Activated CD8-positive, alpha-beta memory T cell treated with anti-CD3 and anti-CD28 coated beads for 1 hour (primary cell): Measurements from ENCODE around the gene KIF6.
"Not testable (repeated sequence)": the region's sequence is repeated elsewhere in the genome, so short reads cannot be mapped to it uniquely, and the experiment has no call there.

ENCODE experiments used
- DNase-seq, 2 donors: peaks; one replicate each; pipeline ENCODE4 v3.0.0-alpha.2; 2020; ENCODE audit warnings: low read depth in 1 of 2; ENCODE audit errors: extremely low read depth in 1 of 2

Gene KIF6

DNA sequence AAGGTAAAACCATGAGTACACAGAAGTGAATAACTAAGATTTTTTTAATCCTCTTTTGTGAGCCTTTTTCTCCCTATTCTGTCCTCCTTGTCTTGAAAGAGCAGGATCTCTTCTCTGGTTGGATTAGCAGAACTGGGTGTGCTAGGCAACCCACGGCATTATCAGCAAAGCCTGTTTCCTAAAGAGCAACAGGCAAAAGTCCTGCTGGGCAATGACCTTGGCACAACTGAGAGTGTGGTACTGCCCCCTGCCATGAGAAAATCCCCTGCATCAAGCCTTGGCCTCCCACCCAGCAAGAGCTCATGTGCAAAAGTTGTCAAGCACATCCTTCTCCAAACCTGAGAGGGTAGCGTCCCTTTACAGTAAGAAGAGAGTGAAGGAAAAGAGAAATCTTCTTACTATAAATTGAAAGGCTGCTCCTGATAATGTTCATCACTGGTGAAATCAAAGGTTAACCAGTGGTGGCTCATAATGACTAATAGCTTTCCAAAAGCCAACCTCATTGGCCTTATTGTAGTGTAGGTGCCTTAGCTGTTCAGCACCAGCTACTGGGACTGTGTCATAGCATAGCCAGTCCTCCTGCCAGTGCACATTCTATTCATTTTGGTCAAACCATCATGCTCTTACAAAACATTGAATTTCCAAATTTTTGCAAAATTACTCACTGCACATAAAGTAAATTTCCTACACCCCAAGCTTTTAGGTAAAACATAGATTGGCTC lies 17.1 kb downstream of the KIF6 start:
- no peak for DNase-seq

DNA sequence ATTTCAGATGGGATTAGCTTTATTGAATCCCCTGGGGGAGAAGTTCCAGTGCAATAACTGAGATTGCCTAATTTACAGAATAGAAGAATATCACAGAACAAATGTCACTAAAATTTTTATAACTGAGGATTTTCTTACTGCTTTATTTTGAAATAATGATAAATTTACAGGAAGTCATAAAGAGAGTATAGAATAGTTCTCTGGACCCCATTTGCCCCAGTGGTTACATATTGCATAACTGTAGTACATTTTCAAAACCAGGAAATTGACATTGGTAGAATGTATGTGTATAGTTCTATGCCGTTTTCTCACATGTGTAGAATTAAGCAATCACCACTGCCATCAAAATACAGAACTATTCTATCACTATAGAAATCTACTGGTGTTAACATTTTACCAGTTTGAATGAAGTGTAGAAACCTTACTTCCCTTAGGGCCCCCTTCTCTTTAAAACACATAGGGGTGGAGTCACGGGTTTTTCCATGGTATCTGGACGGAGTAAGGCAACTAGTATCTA lies 18.3 kb downstream of the KIF6 start:
- no peak for DNase-seq

DNA sequence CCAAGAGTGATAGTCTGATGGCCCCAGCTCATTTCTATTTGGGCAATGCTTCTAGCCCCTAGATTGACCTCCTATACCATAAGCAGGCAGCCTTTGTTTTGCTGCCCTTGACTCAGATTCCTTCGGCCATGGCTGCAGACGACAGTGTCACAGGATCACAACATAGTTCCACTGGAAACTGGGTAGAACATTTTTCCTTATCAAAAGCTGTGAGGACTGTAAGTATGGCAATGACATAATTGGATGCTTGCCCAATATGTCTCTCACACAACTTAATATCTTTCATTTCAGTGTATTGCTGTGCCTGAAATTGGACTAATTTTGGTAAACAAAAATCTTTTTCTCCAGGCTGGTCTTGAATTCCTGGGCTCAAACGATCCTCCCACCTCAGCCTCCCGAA lies 22.9 kb downstream of the KIF6 start:
- no peak for DNase-seq

DNA sequence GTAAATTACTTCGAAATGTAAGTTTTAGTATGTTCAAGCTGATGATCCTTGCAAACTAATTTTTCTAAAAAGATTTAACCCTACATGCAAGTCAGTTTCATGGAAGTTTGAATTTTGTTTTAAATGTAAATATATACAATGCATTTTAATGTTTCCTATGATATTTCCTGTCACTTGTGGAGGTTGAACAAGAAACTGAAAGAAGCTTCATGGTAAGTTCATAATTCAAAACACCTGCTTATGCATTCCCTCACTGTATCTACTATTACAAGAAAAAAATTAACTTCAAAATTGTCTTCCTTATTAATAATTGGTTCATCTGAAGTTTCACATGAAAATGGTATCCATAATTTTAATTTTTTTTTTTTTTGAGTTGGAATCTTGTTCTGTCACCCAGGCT lies 24.8 kb downstream of the KIF6 start:
- no peak for DNase-seq

DNA sequence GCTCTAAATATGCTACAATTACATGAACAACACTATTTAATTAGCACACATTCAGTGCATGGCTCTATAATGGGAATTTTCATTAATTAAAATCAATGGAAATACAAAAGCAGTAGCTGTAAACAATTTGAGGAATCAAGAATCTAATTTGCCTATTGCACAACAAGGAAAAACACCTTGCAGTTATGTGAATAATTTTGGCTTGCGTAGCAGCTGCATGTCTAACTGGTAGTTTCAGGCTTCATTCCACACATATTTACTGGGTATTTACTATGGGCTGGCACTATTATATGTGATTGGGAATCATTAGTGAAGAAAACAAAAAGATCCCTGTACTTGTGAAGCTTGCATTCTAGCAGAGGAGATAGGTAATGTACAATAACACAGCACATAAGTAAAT lies 26.4 kb downstream of the KIF6 start:
- DNase-seq = no peak

DNA sequence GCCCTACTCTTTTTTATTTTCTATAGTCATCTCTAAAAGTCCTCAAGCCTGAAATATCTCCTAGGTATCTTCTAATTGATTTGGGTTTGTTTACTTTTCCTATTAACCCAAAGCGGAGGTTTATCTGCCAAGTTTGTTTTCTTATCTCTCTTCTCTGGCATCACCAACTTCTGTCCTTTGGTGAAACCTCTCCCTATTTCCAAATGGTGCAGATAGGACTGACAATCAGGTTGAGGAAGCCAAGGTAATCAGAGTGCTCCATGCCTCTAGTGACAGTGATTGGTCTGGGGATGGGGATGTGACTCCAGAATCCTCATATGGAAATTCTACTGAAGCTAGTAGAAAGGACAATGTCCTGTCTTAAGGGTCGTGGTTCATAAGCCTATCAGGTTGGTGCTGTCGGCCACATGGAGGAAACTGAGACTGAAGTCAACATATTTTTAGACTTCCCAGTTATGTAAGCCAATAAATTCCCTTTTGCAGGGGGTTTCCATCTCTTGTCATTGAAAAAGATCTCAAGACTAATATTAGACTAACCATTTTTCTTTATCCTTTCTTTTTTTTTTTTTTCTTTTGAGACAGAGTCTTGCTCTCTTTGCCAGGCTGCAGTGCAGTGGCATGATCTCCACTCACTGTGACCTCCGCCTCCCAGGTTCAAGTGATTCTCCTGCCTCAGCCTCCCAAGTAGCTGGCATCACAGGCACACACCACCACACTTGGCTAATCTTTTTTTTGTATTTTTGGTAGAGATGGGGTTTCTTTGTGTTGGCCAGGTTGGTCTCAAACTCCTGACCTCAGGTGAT lies 28.0 kb downstream of the KIF6 start:
- no peak for DNase-seq

DNA sequence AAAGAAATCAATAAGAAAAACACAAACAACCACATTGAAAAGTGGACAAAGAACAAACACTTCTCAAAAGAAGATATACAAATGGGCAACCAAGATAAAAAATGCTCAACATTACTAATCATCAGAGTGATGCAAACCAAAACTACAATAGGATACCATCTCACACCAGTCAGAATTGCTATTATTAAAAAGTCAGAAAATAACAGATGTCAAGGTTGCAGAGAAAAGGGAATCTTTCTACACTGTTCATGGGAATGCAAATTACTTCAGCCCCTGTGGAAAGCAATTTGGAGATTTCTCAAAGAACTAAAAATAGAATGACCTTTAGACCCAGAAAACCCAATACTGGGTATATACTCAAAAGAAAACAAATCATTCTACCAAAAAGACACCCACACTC lies 29.8 kb downstream of the KIF6 start:
- no peak for DNase-seq

DNA sequence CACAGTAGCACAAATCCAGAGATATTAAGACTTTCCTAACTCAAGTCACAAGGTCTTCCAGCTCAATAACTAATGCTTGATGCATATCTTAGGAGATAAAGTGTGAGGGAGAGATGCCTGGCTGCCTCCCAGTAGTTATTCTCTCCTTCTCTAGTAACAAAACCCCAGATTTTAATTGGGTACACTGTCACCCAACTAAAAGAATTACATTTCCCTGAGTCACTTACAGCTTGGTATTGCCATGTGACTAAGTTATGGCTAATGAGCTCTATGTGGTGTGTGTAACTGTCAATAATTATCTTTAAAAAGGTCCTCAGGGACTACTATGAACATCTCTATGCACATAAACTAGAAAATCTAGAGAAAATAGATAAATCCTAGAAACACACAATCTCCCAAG lies 32.0 kb downstream of the KIF6 start:
- no peak for DNase-seq

DNA sequence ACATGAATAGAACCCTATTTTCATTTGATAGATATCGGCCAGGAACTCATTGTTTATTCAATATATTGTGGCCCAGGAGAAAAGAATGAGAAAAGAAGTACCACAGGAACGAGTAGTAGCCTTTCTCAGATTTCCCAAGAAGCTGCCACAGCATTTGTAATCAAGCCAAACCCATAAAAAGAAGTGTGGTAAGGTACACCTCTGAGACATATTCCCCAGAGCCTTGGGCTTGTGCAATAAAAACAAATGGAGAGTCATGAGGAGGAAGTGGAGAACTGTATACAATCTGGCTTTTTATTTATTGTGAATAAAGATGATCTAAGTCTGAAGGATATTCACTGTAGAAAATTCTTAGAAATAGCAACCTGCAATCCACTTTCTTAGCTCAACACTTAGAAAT lies 36.7 kb downstream of the KIF6 start:
- no peak for DNase-seq

DNA sequence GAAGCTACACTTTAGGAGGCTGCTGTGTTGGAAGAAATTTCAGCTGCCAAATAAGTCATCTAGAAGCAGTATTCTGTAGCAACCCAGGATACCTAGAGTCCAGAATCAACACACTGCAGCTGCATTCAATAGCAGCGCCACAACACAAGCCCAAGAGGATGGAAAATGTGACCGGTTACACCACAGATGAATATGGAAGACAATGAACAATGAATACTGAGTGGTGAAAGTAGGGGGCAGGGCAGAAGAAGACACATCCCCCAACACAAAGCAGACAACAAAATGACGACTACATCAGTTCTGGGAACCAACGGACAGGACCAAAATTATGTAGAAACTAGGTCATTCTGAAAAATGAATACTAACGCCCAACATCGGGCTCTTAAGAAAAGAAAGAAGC lies 38.2 kb downstream of the KIF6 start:
- no peak for DNase-seq

DNA sequence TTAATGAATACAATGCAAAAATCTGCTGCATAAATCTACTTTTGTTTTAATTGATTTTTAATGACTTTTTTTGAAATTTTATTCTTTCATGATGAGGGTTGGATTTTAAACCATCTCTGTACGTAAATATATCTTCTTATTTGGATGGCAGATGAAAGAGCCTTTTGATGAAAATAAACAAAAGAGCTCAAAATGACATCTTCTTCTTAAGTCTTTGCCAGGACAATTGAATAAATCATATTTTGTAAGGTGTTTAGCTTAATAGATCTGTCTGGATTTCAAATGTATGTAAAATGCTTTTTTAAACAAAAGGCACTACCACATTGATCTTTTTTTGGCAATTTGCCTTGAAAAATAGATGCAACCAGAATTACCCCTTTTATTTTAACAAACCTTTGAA lies 39.3 kb downstream of the KIF6 start:
- no peak for DNase-seq

DNA sequence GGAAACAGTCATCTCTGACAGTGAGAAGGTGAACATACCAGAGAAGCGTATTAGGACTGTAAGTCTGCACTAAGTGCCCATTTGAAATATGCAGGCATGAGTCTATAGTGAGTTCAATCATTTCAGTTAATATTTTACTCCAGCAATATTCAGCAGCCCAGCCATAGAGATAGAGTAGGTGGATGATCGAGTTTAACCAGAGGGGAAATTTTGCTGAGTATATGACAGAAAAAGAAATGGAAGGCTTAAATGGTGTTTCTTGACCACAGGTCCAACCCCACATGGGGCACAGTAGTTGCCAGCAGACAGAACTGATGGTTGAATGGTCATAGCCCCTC lies 39.8 kb downstream of the KIF6 start:
- no peak for DNase-seq

DNA sequence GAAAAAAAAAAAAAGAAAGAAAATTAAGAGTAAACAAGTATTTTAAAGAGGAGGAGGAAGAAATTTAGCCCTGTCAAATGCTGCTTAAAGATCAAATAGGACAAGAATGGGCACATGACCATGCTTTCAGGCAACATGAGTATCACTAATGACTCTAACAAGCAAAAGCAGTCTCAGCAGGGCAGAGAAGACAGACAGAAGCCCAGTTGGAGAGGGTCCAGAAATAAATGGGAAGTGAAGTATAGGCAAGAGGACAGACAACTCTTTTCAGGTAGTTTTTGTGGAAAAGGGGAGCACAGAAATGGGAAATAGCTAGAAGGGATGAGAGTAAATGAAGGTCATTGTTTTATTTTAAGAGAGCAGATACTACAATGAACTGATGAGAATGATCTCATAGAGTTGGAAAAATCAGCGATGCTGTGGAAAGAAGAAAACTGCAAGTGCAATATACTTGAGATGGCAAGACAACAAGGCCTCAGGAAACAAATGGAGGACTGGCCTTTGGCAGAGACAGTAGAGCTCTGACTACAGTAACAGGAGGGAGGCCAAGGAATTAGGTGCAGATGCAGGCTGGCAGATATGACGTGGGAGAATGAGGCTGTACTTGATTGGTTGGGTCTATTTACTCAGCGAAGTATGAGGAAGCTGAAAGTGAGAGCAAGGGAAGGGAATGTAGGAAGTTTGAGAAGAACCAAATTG lies 40.3 kb downstream of the KIF6 start:
- DNase-seq = no peak

DNA sequence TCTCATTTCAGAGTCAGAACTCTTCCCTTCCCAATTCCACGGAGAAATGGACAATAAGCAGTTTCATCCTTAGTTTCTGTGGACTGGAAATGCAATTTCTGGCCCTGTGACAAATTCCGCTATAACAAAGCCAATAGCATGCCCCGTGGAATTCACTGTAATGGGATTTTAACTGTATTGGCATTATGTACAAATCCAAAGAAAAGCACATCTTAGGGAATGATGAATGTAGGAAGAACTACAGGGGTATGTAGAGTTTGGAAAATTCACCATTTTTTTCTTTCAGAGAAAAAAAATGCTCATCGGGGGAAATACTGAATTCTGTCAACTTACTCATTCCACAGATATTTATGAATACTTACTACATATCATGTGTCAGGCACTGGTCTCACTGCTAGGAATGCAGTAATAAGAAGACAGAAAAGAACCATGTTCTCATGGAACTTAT lies 43.5 kb downstream of the KIF6 start:
- DNase-seq = no peak

DNA sequence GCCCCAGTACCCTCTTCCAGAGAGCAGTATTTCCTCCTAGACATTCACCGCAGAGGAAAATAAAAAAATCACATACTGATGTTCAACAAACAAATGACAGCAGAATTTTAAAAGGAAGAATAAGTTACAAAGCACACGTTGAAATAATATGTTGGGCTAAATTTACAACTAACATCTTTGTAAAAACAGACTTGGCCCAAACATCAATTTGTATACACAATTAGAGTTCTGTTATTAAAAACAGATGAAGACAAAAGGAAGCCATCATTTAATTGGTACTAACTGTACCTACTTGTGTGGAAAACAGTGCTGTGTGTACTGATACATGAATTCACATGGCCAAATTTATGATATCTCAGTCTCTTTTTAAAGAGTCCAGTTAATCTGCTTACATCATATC lies 46.3 kb downstream of the KIF6 start:
- DNase-seq = no peak

DNA sequence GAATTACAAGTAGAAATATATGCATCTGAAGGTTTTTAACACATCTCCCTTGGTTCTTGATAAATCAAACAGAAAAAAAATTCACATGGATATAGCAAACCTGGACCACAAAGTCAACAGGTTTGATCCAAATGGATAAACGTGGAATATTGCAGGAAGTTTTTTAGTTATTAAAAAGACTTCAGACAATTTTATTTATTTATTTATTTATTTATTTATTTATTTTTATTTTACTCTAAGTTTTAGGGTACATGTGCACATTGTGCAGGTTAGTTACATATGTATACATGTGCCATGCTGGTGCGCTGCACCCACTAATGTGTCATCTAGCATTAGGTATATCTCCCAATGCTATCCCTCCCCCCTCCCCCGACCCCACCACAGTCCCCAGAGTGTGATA lies 47.9 kb downstream of the KIF6 start:
- DNase-seq = not testable (repeated sequence)

DNA sequence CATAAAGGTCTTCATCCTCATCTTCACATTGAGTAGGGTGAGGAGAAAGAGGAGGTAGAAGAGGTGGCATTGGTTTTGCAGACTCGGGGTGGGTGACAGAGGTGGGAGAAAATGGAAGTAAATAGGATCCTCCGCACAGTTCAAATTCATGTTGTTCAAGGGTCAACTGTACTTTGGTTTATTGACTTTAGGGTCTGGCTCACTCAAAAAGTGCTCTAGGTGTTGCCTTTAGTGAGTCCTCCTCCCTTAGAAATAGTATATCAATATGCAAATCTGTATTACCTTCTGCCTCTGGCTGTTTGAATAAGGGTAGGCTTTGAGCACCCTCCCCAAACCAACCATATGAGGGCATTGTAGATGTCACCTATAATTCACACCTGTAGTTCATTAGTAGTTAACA lies 54.7 kb downstream of the KIF6 start:
- no peak for DNase-seq

DNA sequence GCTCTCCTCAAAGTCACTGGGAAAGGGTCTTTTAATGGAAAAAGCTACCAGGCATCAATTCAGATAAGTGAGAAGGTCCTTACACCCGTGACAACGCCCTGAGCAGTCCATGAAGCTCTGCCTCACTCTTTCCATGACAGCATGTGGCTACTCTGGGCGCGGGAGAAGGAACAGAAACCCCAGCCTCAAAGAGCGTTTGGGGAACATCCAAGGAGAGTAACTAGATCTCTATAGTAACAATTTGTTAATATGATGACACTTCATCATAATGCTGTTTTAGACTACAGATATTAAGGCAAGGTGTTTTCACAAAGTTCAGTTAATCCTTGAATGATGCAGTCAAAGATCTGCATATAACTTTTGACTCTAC lies 55.2 kb downstream of the KIF6 start:
- no peak for DNase-seq

DNA sequence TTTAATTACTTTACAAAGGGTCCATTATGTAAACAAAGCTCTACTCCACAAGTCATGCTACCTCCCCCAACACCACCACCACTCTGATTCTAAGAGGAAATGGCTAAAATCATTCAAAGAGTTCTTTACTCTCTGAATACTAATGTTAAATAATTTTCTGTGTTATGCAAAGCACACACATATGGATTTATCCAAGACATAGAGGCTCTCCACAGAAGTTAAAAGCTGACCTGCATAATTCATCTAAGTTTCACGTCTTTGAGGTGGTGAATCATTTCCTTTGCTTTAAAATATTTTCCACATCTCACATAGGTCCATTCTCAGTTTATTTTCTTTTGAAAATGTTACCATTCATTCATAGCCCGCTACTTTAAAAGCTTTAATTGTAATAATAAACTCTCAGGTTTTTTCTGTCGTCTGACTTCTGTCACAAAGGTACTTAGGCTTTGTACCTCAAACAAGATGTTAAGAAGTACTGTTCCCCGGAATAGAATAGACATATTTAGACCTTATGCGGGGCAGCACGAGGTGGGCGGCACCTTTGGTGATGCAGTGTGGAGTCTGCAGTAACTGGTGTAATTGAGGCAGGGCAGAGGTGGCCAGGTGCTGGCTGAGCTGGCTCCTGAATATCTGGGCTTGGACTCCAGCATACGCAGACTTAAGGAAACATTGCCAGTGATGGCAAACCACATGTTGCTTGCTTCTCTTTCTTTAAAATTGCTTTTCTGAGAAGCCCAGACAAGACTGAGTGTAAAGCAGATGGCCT lies 55.8 kb downstream of the KIF6 start:
- DNase-seq = no peak

DNA sequence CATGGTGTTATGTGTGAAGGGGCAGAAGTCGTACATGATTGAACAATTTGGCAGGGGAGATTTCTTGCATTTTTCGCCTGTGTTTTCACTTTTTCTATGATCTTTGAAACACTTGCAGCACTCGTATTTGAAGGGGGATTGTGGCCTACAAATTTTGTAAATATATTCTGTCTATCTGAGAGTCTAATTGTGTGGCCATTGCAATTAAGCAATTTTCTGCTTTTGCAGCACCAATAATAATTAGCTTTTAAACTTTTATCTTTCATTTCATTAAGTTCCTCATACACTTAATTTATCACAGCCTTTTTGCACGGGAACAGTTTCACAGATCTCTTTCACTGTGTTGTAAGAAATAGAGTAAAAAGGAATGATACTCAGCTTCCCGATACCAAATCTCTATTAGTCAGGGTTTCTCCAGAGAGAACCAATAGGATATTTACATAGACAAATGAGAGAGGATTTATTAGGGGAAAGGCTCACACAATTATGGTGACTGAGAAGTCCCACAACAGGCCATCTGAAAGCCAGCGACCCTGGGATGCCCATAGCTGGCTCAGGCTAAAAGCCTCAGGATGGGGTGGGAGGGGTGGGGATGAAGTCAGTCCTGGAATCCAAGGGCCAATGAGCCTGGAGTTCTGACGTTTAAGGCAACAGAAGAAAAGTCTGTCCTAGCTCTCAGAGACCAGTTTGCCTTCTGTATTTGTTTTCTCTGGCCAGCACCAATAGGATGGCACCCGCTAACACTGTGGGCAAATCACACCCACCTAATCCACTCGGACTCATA lies 58.3 kb downstream of the KIF6 start:
- DNase-seq = no peak
